Measurements from ENCODE around the gene MCHR1.

- TF ChIP-seq EZH2 (IDR thresholded peaks at IDR 0.05), result no peak
- no peak for TF ChIP-seq POLR2AphosphoS5 (IDR thresholded peaks at IDR 0.05; ENCODE audit: borderline replicate concordance, low read depth, low read length)
Observed at GRCh38 chr22:40714499-40715337, 35.4 kb downstream of the MCHR1 start.

Data from SK-N-MC (cell line).